ENCODE results near the gene NUP54. TPM values are rescaled to one million over a fixed set of nuclear protein-coding genes. Genes with fewer than 3 reads are reported as not detected.
A peak's percentile ranks its signal among the peaks of the same experiment; 100 is the strongest.

NUP54 gene
- total RNA-seq, 1 donor from 2014 or later: 67.0 TPM

GRCh38 chr4:76106442-76106841, 41.8 kb downstream of the NUP54 start:
- no peak for DNase-seq (ENCODE audit: low read depth, low spot score)
- H3K36me3 Mint-ChIP-seq (ENCODE audit: low read depth): no peaks in the 10 kb centered on the region
- no peak overlapping the region for H3K27ac Mint-ChIP-seq (ENCODE audit: unreplicated experiment)
- TF ChIP-seq, protein P1, sequence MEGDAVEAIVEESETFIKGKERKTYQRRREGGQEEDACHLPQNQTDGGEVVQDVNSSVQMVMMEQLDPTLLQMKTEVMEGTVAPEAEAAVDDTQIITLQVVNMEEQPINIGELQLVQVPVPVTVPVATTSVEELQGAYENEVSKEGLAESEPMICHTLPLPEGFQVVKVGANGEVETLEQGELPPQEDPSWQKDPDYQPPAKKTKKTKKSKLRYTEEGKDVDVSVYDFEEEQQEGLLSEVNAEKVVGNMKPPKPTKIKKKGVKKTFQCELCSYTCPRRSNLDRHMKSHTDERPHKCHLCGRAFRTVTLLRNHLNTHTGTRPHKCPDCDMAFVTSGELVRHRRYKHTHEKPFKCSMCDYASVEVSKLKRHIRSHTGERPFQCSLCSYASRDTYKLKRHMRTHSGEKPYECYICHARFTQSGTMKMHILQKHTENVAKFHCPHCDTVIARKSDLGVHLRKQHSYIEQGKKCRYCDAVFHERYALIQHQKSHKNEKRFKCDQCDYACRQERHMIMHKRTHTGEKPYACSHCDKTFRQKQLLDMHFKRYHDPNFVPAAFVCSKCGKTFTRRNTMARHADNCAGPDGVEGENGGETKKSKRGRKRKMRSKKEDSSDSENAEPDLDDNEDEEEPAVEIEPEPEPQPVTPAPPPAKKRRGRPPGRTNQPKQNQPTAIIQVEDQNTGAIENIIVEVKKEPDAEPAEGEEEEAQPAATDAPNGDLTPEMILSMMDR (conservative IDR thresholded peaks at IDR 0.05): no peak
- no peaks in the 10 kb centered on the region for H3K4me1 Mint-ChIP-seq
- H3K27me3 Mint-ChIP-seq (ENCODE audit: low read depth): no peaks in the 10 kb centered on the region
- no peak overlapping the region for H3K4me3 Mint-ChIP-seq
- no peaks in the 10 kb centered on the region for H3K9me3 Mint-ChIP-seq

- no peaks in the 10 kb centered on the region for H3K4me1 Mint-ChIP-seq
- no peaks in the 10 kb centered on the region for H3K9me3 Mint-ChIP-seq
- H3K27me3 Mint-ChIP-seq (ENCODE audit: low read depth): no peaks in the 10 kb centered on the region
- no peak overlapping the region for H3K4me3 Mint-ChIP-seq
- DNase-seq (ENCODE audit: low read depth, low spot score): no peak
- TF ChIP-seq, protein P1 (conservative IDR thresholded peaks at IDR 0.05): no peak
- no peak overlapping the region for H3K27ac Mint-ChIP-seq (ENCODE audit: unreplicated experiment)
- no peaks in the 10 kb centered on the region for H3K36me3 Mint-ChIP-seq (ENCODE audit: low read depth)
Observed at GRCh38 chr4:76105652-76106051, 42.5 kb downstream of the NUP54 start.

- TF ChIP-seq, protein P1 (conservative IDR thresholded peaks at IDR 0.05): no peak
- Mint-ChIP-seq H3K9me3 (no peaks in the 10 kb centered on the region), H3K27me3 (ENCODE audit: low read depth) (no peaks in the 10 kb centered on the region), H3K4me1 (no peaks in the 10 kb centered on the region), H3K4me3 (no peak overlapping the region), H3K36me3 (ENCODE audit: low read depth) (no peaks in the 10 kb centered on the region), H3K27ac (ENCODE audit: unreplicated experiment) (peak overlapping the region; percentile 6)
- no peak for DNase-seq (ENCODE audit: low read depth, low spot score)
Observed at GRCh38 chr4:76096076-76096475, 52.1 kb downstream of the NUP54 start.

DNA sequence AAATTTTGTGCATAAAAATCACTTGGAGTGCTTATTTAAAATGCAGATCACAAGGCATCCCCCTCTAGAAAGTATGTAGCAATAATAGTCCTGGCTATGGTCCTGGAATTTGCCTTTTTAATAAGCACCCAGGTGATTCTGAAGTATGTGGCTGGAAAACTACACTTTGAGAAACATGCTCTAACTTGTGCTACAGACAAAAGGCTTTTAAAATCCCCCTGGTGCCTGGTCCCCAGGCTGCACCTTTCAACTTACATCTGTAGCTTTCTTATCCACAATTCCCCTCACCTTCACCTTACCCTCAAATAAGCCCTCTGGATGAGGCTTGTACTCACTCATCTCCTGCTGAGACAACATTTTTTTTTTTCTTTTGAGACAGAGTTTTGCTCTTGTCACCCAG, 52.6 kb downstream of the NUP54 start:
- H3K36me3 Mint-ChIP-seq (ENCODE audit: low read depth): no peaks in the 10 kb centered on the region
- no peaks in the 10 kb centered on the region for H3K27me3 Mint-ChIP-seq (ENCODE audit: low read depth)
- H3K4me3 Mint-ChIP-seq: no peak overlapping the region
- DNase-seq (ENCODE audit: low read depth, low spot score): no peak
- H3K4me1 Mint-ChIP-seq: no peaks in the 10 kb centered on the region
- TF ChIP-seq, protein P1 (conservative IDR thresholded peaks at IDR 0.05): no peak
- no peaks in the 10 kb centered on the region for H3K9me3 Mint-ChIP-seq
- H3K27ac Mint-ChIP-seq (ENCODE audit: unreplicated experiment): peak overlapping the region; percentile 6

DNA sequence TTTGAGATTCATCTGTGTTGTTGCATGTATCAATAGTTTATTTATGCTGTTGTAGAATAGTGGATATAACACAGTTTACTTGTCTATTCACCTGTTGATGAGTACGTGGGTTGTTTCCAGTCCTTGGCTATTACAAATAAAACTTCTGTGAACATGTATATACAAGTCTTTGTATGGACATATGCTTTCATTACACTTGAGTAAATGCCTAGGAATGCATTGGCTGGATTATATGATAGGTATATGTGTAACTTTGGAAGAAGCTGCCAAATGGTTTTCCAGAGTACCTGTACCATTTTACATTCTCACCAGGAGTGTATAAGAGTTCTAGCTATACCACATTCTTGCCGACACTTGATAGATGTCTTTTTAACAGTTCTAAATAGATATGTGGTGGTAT, 57.1 kb downstream of the NUP54 start:
- H3K27me3 Mint-ChIP-seq (ENCODE audit: low read depth): no peaks in the 10 kb centered on the region
- H3K36me3 Mint-ChIP-seq (ENCODE audit: low read depth): no peaks in the 10 kb centered on the region
- H3K9me3 Mint-ChIP-seq: no peaks in the 10 kb centered on the region
- H3K4me3 Mint-ChIP-seq: no peak overlapping the region
- peaks cover 8% of the 10 kb centered on the region for H3K4me1 Mint-ChIP-seq
- no peak for DNase-seq (ENCODE audit: low read depth, low spot score)
- TF ChIP-seq, protein P1 (conservative IDR thresholded peaks at IDR 0.05): no peak
- H3K27ac Mint-ChIP-seq (ENCODE audit: unreplicated experiment): no peak overlapping the region

GRCh38 chr4:76090241-76090691, 57.9 kb downstream of the NUP54 start:
- no peak for DNase-seq (ENCODE audit: low read depth, low spot score)
- H3K36me3 Mint-ChIP-seq (ENCODE audit: low read depth): no peaks in the 10 kb centered on the region
- no peak overlapping the region for H3K4me3 Mint-ChIP-seq
- H3K27ac Mint-ChIP-seq (ENCODE audit: unreplicated experiment): no peak overlapping the region
- no peaks in the 10 kb centered on the region for H3K9me3 Mint-ChIP-seq
- H3K4me1 Mint-ChIP-seq: peaks cover 8% of the 10 kb centered on the region
- no peaks in the 10 kb centered on the region for H3K27me3 Mint-ChIP-seq (ENCODE audit: low read depth)
- TF ChIP-seq, protein P1 (conservative IDR thresholded peaks at IDR 0.05): no peak

Measured in neural crest cell (in vitro differentiated cells).